SK-N-SH (cell line): Measurements from ENCODE around the gene IFNA14. TPM values are rescaled to one million over a fixed set of nuclear protein-coding genes. Genes with fewer than 3 reads are reported as not detected.

Experiments used
- CTCF ChIA-PET: fragments of 300-600, 350-600 bp; formaldehyde crosslinking; extraction: SDS; loops from one replicate; lab custom pipeline; 2021; lab: Yijun Ruan, JAX
- POLR2A ChIA-PET: fragments of 350-600 bp; sonication (Branson Sonifier 250); formaldehyde crosslinking; extraction: SDS; loops from one replicate; lab custom pipeline; 2020; ENCODE audit warnings: antibody characterized with exemption, inconsistent platforms; lab: Yijun Ruan, JAX
- DNase-seq: peaks from one replicate; pipeline ENCODE4 v3.0.0; 2012
- H2AFZ ChIP-seq: fragments of 200-600 bp; sonication (generic); 2 replicates; pipeline ENCODE4 v1.8.1; 2016; ENCODE audit warnings: antibody characterized with exemption, mild to moderate bottlenecking, low read depth
- H3F3A ChIP-seq: fragments of 200-600 bp; sonication (generic); replicated peaks from 2 replicates; pipeline ENCODE3; 2016; ENCODE audit warnings: antibody characterized with exemption, mild to moderate bottlenecking; ENCODE audit not compliant: insufficient read depth
- H3K27ac ChIP-seq, 2 experiments: fragments of 200-500 bp in 1 of 2; fragments of 200-600 bp in 1 of 2; sonication (Bioruptor generic) in 1 of 2; sonication (generic), shearing (Covaris generic) in 1 of 2; 2 replicates each; pipeline versions ENCODE4 v1.5.1 to v1.6.1; 2014 to 2016; ENCODE audit warnings: low read depth in 2 of 2, inconsistent platforms in 1 of 2, low read length in 1 of 2, mild to moderate bottlenecking in 1 of 2, mixed read lengths in 1 of 2
- H3K27me3 ChIP-seq: fragments of 200-600 bp; sonication (generic), shearing (Covaris generic); 2 replicates; pipeline ENCODE4 v1.6.1; 2016; ENCODE audit warnings: mixed run types; ENCODE audit not compliant: insufficient read depth
- H3K36me3 ChIP-seq, 2 experiments: fragments of 200-500 bp in 1 of 2; fragments of 200-600 bp in 1 of 2; sonication (Bioruptor generic) in 1 of 2; sonication (generic) in 1 of 2; replicated peaks in 1 of 2; 2 replicates each; pipeline versions ENCODE3 to v1.5.1; 2014 to 2016; ENCODE audit warnings: low read length in 1 of 2, mild to moderate bottlenecking in 1 of 2; ENCODE audit not compliant: insufficient read depth in 2 of 2, control insufficient read depth in 1 of 2
- H3K4me1 ChIP-seq, 2 experiments: fragments of 200-500 bp in 1 of 2; fragments of 200-600 bp in 1 of 2; sonication (Bioruptor generic) in 1 of 2; sonication (generic), shearing (Covaris generic) in 1 of 2; 2 replicates each; pipeline versions ENCODE4 v1.5.1 to v1.6.1; 2014 to 2016; ENCODE audit warnings: low read depth in 1 of 2, low read length in 1 of 2, mixed run types in 1 of 2; ENCODE audit not compliant: insufficient read depth in 2 of 2, control insufficient read depth in 1 of 2
- H3K4me2 ChIP-seq: fragments of 200-600 bp; sonication (generic), shearing (Covaris generic); 2 replicates; pipeline ENCODE4 v1.6.1; 2017; ENCODE audit warnings: mixed run types
- H3K4me3 ChIP-seq, 2 experiments: fragments of 200-500 bp in 1 of 2; fragments of 200-600 bp in 1 of 2; sonication (Bioruptor generic) in 1 of 2; sonication (generic), shearing (Covaris generic) in 1 of 2; 2 replicates each; pipeline versions ENCODE4 v1.5.1 to v1.8.1; 2014 to 2016; ENCODE audit warnings: low read depth in 2 of 2, inconsistent platforms in 1 of 2, low read length in 1 of 2, mild to moderate bottlenecking in 1 of 2, mixed read lengths in 1 of 2, moderate library complexity in 1 of 2
- H3K79me2 ChIP-seq: fragments of 200-600 bp; sonication (generic); 2 replicates; pipeline ENCODE4 v1.8.1; 2017; ENCODE audit warnings: mild to moderate bottlenecking; ENCODE audit not compliant: insufficient read depth
- H3K9ac ChIP-seq: fragments of 200-600 bp; sonication (generic); 2 replicates; pipeline ENCODE4 v1.6.1; 2017; ENCODE audit warnings: mixed run types
- H3K9me2 ChIP-seq: fragments of 200-600 bp; sonication (generic); 2 replicates; pipeline ENCODE4 v1.6.1; 2017; ENCODE audit warnings: mixed run types
- H3K9me3 ChIP-seq: fragments of 200-600 bp; sonication (generic); 2 replicates; pipeline ENCODE4 v1.6.1; 2017; ENCODE audit warnings: mixed run types, mild to moderate bottlenecking, moderate library complexity
- H4K20me1 ChIP-seq: fragments of 200-600 bp; sonication (generic); 2 replicates; pipeline ENCODE4 v1.6.1; 2017; ENCODE audit warnings: mild to moderate bottlenecking, mixed run types; ENCODE audit not compliant: insufficient read depth
- CHD2 ChIP-seq: fragments of 150-350 bp; IDR thresholded peaks from 2 replicates; pipeline ENCODE4 v1.6.1; 2018; ENCODE audit warnings: low read length; ENCODE audit not compliant: partially characterized antibody
- EZH2phosphoT487 ChIP-seq: fragments of 200-600 bp; sonication (generic); IDR thresholded peaks from 2 replicates; pipeline ENCODE4 v1.6.1; 2017; ENCODE audit warnings: low read depth, mixed run types, mild to moderate bottlenecking, antibody characterized with exemption, moderate library complexity, borderline replicate concordance
- FOSL2 ChIP-seq: IDR thresholded peaks from 2 replicates; pipeline ENCODE4 v1.4.0; 2012; ENCODE audit warnings: low read depth, mild to moderate bottlenecking, moderate library complexity, borderline replicate concordance
- FOXJ3 ChIP-seq: sonication (generic); formaldehyde crosslinking; IDR thresholded peaks from 2 replicates; pipeline ENCODE4 v1.5.1; 2020; ENCODE audit warnings: mild to moderate bottlenecking, missing genetic modification reagents
- FOXM1 ChIP-seq: IDR thresholded peaks from 2 replicates; pipeline ENCODE4 v1.4.0; 2012; ENCODE audit warnings: low read depth, mild to moderate bottlenecking
- GATA2 ChIP-seq: sonication (generic); formaldehyde crosslinking; IDR thresholded peaks from 2 replicates; pipeline ENCODE4 v1.5.0; 2020; ENCODE audit warnings: mild to moderate bottlenecking, missing genetic modification reagents
- MEF2A ChIP-seq: IDR thresholded peaks from 2 replicates; pipeline ENCODE4 v1.4.0; 2012; ENCODE audit warnings: low read depth, borderline replicate concordance
- MXI1 ChIP-seq: IDR thresholded peaks from 2 replicates; pipeline ENCODE4 v1.6.1; 2012; ENCODE audit warnings: mild to moderate bottlenecking, low read depth, low read length, improper control_type of control experiment
- POLR2AphosphoS5 ChIP-seq: IDR thresholded peaks from 2 replicates; pipeline ENCODE4 v1.6.1; 2012; ENCODE audit warnings: low read depth, low read length
- RCOR1 ChIP-seq: fragments of 150-350 bp; IDR thresholded peaks from 2 replicates; pipeline ENCODE4 v1.6.1; 2017; ENCODE audit warnings: antibody characterized with exemption, low read length
- RFX5 ChIP-seq: IDR thresholded peaks from 2 replicates; pipeline ENCODE4 v1.6.1; 2012; ENCODE audit warnings: mild to moderate bottlenecking, improper control_type of control experiment, low read length
- RXRA ChIP-seq: IDR thresholded peaks from 2 replicates; pipeline ENCODE4 v1.4.0; 2012; ENCODE audit warnings: low read depth, mild to moderate bottlenecking, borderline replicate concordance
- SMC3 ChIP-seq: IDR thresholded peaks from 2 replicates; pipeline ENCODE4 v1.6.1; 2012; ENCODE audit warnings: low read depth, low read length, improper control_type of control experiment
- TEAD4 ChIP-seq: IDR thresholded peaks from 2 replicates; pipeline ENCODE4 v1.4.0; 2012; ENCODE audit warnings: mild to moderate bottlenecking, borderline replicate concordance; ENCODE audit not compliant: insufficient read depth
- YY1 ChIP-seq: IDR thresholded peaks from 2 replicates; pipeline ENCODE4 v1.4.0; 2012; ENCODE audit warnings: low read depth, mild to moderate bottlenecking
- WGBS: methylation state at CpG from one replicate; pipeline ENCODE4 v1.1.6; 2017; ENCODE audit warnings: low lambda C conversion rate; 5-methylcytosine and 5-hydroxymethylcytosine counted together
- polyA plus RNA-seq, 3 experiments: library from polyadenylated mRNA; depleted of rRNA; stranded (reverse); fragments of >200 nt; gene quantifications; 2 replicates each; pipeline ENCODE4 v1.2.3, GENCODE V29; 2012
- TF ChIP-seq, protein P1 (sequence below): IDR thresholded peaks from 2 replicates; pipeline ENCODE4 v1.4.0; 2012; ENCODE audit warnings: low read depth, borderline replicate concordance
- TF ChIP-seq, protein P2 (sequence below): IDR thresholded peaks from 2 replicates; pipeline ENCODE4 v1.6.1; 2012; ENCODE audit warnings: mild to moderate bottlenecking, low read depth, low read length, moderate library complexity
- TF ChIP-seq, protein P3 (sequence below): IDR thresholded peaks from 2 replicates; pipeline ENCODE4 v1.4.0; 2012; ENCODE audit warnings: low read depth
- TF ChIP-seq, protein P4 (sequence below): fragments of 150-350 bp; IDR thresholded peaks from 2 replicates; pipeline ENCODE4 v1.6.1; 2017; ENCODE audit warnings: antibody characterized with exemption, low read length, low read depth, borderline replicate concordance
- TF ChIP-seq, protein P5 (sequence below): fragments of 150-350 bp; IDR thresholded peaks from 2 replicates; pipeline ENCODE4 v1.6.1; 2016; ENCODE audit warnings: mild to moderate bottlenecking, low read depth, low read length

Gene IFNA14
- not detected in 2 replicates for polyA plus RNA-seq (2012; rRNA removed)
- not detected in 2 replicates for polyA plus RNA-seq (2012; cell fraction: cytosol; rRNA removed)
- polyA plus RNA-seq (2012; cell fraction: nucleus; rRNA removed): not detected in 2 replicates

DNA sequence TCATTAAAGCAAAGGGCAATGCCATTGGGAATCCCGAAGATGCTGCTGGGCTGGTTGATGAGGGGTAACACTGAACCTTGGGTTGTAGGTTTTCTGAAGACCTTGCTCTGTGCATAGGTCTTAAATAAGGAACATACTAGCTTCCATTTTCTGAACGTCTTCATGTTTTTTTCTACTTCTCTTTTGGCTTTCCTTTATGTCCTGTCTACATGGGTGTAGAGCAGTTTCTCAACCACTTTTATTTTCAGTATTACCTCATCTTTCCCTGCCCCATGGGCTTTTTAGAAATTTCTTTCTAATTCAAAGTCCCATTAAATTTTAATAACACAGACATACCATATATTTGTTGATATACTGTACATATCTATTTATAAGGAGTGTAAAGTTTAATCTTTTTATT, at the start of gene IFNA14:
Gene IFNA14, minus strand, starts transcription at position 95 of the 400 bp plus-strand sequence. Its CDS starts 70 bp downstream, at position 25.
- CTCF ChIA-PET: interaction anchor here (1.6 kb wide), 1 partner anchor 13 kb away, joined by 5 read pairs; no protein-coding TSS in a partner anchor
- POLR2A ChIA-PET: no interaction called here
- Histone ChIP-seq H3K36me3 (no peaks in the 10 kb centered on the region), H4K20me1 (no peaks in the 10 kb centered on the region), H3K4me1 (no peaks in the 10 kb centered on the region), H2AFZ (no peak within 1 kb of the TSS), H3K27ac (no peak within 1 kb of the TSS), H3K27me3 (no peaks in the 10 kb centered on the region; the same call in 1 of the 2 replicates), H3K79me2 (no peaks in the 10 kb centered on the region), H3F3A (no peaks in the 10 kb centered on the region), H3K4me3 (no peak within 1 kb of the TSS), H3K9me3 (no peaks in the 10 kb centered on the region), H3K9ac (no peak within 1 kb of the TSS), H3K9me2 (no peaks in the 10 kb centered on the region), H3K4me2 (no peak within 1 kb of the TSS)
- DNase-seq: no peak
- TF ChIP-seq RFX5 (no peak), CHD2 (no peak), POLR2AphosphoS5 (no peak), YY1 (no peak), GATA2 (CRISPR knock-in tag) (no peak), RXRA (no peak), MEF2A (no peak), RCOR1 (no peak), FOSL2 (no peak), SMC3 (no peak), FOXJ3 (CRISPR knock-in tag) (no peak), EZH2phosphoT487 (no peak), TEAD4 (no peak), FOXM1 (no peak), MXI1 (no peak)
- TF ChIP-seq, protein P1, sequence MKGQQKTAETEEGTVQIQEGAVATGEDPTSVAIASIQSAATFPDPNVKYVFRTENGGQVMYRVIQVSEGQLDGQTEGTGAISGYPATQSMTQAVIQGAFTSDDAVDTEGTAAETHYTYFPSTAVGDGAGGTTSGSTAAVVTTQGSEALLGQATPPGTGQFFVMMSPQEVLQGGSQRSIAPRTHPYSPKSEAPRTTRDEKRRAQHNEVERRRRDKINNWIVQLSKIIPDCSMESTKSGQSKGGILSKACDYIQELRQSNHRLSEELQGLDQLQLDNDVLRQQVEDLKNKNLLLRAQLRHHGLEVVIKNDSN: no peak
- TF ChIP-seq, protein P2, sequence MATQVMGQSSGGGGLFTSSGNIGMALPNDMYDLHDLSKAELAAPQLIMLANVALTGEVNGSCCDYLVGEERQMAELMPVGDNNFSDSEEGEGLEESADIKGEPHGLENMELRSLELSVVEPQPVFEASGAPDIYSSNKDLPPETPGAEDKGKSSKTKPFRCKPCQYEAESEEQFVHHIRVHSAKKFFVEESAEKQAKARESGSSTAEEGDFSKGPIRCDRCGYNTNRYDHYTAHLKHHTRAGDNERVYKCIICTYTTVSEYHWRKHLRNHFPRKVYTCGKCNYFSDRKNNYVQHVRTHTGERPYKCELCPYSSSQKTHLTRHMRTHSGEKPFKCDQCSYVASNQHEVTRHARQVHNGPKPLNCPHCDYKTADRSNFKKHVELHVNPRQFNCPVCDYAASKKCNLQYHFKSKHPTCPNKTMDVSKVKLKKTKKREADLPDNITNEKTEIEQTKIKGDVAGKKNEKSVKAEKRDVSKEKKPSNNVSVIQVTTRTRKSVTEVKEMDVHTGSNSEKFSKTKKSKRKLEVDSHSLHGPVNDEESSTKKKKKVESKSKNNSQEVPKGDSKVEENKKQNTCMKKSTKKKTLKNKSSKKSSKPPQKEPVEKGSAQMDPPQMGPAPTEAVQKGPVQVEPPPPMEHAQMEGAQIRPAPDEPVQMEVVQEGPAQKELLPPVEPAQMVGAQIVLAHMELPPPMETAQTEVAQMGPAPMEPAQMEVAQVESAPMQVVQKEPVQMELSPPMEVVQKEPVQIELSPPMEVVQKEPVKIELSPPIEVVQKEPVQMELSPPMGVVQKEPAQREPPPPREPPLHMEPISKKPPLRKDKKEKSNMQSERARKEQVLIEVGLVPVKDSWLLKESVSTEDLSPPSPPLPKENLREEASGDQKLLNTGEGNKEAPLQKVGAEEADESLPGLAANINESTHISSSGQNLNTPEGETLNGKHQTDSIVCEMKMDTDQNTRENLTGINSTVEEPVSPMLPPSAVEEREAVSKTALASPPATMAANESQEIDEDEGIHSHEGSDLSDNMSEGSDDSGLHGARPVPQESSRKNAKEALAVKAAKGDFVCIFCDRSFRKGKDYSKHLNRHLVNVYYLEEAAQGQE: no peak
- TF ChIP-seq, protein P3, sequence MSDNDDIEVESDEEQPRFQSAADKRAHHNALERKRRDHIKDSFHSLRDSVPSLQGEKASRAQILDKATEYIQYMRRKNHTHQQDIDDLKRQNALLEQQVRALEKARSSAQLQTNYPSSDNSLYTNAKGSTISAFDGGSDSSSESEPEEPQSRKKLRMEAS: no peak
- TF ChIP-seq, protein P4, sequence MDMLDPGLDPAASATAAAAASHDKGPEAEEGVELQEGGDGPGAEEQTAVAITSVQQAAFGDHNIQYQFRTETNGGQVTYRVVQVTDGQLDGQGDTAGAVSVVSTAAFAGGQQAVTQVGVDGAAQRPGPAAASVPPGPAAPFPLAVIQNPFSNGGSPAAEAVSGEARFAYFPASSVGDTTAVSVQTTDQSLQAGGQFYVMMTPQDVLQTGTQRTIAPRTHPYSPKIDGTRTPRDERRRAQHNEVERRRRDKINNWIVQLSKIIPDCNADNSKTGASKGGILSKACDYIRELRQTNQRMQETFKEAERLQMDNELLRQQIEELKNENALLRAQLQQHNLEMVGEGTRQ: no peak
- TF ChIP-seq, protein P5, sequence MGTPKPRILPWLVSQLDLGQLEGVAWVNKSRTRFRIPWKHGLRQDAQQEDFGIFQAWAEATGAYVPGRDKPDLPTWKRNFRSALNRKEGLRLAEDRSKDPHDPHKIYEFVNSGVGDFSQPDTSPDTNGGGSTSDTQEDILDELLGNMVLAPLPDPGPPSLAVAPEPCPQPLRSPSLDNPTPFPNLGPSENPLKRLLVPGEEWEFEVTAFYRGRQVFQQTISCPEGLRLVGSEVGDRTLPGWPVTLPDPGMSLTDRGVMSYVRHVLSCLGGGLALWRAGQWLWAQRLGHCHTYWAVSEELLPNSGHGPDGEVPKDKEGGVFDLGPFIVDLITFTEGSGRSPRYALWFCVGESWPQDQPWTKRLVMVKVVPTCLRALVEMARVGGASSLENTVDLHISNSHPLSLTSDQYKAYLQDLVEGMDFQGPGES: no peak
- 0% methylated on average over 2 of the region's 2 CpGs for WGBS
